Measurements from ENCODE around the gene SATB1. TPM values are rescaled to one million over a fixed set of nuclear protein-coding genes. Genes with fewer than 3 reads are reported as not detected.

Gene SATB1
- total RNA-seq, 1 experiment from 2014 or later, result 2.7 TPM

GRCh38 chr3:18411541-18411940 is 13.6 kb downstream of the SATB1 start:
- Histone ChIP-seq H4K20me1 (ENCODE audit: insufficient read depth) (no peaks in the 10 kb centered on the region), H3K79me2 (ENCODE audit: insufficient read depth, low read length) (no peaks in the 10 kb centered on the region), H3K4me1 (ENCODE audit: control insufficient read depth in 1 of 2, insufficient read depth in 2 of 2, low read length in 2 of 2) (no peaks in the 10 kb centered on the region), H3K4me3 (replicated peaks in 1 of 2; ENCODE audit: low read depth in 1 of 2, low read length in 2 of 2) (no peak overlapping the region), H3K4me2 (ENCODE audit: low read length) (no peak overlapping the region), H3K27ac (ENCODE audit: low read depth, low read length) (no peak overlapping the region), H3K27me3 (ENCODE audit: insufficient read depth, low read length) (peaks cover 25% of the 10 kb centered on the region), H2AFZ (ENCODE audit: low read depth, low read length, poor library complexity, severe bottlenecking) (no peak overlapping the region), H3K9ac (ENCODE audit: low read length) (no peak overlapping the region), H3K9me2 (ENCODE audit: insufficient read depth) (no peaks in the 10 kb centered on the region), H3K9me3 (ENCODE audit: control insufficient read depth in 1 of 2, insufficient read depth in 1 of 2, low read depth in 1 of 2, low read length in 2 of 2) (no peaks in the 10 kb centered on the region), H3K36me3 (ENCODE audit: control insufficient read depth in 1 of 2, insufficient read depth in 2 of 2, low read length in 2 of 2) (no peaks in the 10 kb centered on the region)
- CTCF ChIA-PET, result interaction anchor here (0.8 kb wide), 1 partner anchor 30 kb away, joined by 3 read pairs; no protein-coding TSS in a partner anchor
- DNase-seq (ENCODE audit: low read depth, low spot score) (no peak), ATAC-seq (no peak)
- no peak for TF ChIP-seq YY1 (IDR thresholded peaks at IDR 0.05; ENCODE audit: extremely low read depth, insufficient replicate concordance, low read depth, low read length)
- TF ChIP-seq ZFX (IDR thresholded peaks at IDR 0.05), result no peak
- TF ChIP-seq CEBPB (IDR thresholded peaks at IDR 0.05; ENCODE audit: low read depth), result no peak
- TF ChIP-seq, protein P1, sequence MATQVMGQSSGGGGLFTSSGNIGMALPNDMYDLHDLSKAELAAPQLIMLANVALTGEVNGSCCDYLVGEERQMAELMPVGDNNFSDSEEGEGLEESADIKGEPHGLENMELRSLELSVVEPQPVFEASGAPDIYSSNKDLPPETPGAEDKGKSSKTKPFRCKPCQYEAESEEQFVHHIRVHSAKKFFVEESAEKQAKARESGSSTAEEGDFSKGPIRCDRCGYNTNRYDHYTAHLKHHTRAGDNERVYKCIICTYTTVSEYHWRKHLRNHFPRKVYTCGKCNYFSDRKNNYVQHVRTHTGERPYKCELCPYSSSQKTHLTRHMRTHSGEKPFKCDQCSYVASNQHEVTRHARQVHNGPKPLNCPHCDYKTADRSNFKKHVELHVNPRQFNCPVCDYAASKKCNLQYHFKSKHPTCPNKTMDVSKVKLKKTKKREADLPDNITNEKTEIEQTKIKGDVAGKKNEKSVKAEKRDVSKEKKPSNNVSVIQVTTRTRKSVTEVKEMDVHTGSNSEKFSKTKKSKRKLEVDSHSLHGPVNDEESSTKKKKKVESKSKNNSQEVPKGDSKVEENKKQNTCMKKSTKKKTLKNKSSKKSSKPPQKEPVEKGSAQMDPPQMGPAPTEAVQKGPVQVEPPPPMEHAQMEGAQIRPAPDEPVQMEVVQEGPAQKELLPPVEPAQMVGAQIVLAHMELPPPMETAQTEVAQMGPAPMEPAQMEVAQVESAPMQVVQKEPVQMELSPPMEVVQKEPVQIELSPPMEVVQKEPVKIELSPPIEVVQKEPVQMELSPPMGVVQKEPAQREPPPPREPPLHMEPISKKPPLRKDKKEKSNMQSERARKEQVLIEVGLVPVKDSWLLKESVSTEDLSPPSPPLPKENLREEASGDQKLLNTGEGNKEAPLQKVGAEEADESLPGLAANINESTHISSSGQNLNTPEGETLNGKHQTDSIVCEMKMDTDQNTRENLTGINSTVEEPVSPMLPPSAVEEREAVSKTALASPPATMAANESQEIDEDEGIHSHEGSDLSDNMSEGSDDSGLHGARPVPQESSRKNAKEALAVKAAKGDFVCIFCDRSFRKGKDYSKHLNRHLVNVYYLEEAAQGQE (IDR thresholded peaks at IDR 0.05; ENCODE audit: low read depth), result no peak
- TF ChIP-seq CTCF (IDR thresholded peaks at IDR 0.05 in 2 of 3, conservative IDR thresholded peaks at IDR 0.05 in 1 of 3; ENCODE audit: borderline replicate concordance in 1 of 3, insufficient read depth in 1 of 3, low read depth in 2 of 3, low read length in 2 of 3), result no peak
- BruUV-seq (replicated peaks), result no TSS peak
- POLR2A ChIA-PET, result no interaction called here
- RAD21 ChIA-PET (ENCODE audit: low non-redundant PET in 1 of 2, low total read pairs in 2 of 2, uncharacterized antibody in 2 of 2, unreplicated experiment in 2 of 2), result no interaction called here
- intact Hi-C loops (cut with micrococcal nuclease), result no loop called here
